ENCODE measurements around the gene SLC24A4. TPM values are rescaled to one million over a fixed set of nuclear protein-coding genes. Genes with fewer than 3 reads are reported as not detected.

Gene SLC24A4
- total and polyA plus RNA-seq, 2 of the 4 experiments (the other 2 are of a cell fraction), result not detected

DNA sequence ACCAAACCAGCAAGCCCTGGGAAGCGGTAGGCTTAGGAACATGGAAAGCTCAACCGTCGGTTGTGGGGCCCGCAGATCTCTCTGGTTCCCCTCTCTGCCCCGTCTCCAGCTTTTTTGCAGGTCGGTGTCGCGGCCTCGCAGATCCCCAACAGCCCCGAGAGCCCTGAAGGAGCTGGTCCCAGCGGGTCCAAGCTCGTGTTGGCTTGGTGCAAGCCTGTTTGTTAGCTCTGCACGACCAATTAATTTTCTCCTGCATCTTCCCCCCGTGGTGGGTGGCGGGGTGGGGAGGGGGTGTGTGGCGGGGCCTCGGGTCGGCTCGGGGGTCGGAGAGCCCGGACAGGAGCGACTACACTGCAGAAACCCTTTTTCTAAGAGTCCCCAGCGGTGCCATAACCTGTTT, 449 bp upstream of the SLC24A4 start:
- Histone ChIP-seq H4K8ac (ENCODE audit: low read depth in 2 of 2, low read length in 2 of 2) (no peak overlapping the region), H3K79me1 (ENCODE audit: low read depth in 1 of 2, low read length in 2 of 2) (no peaks in the 10 kb centered on the region), H3K27ac (ENCODE audit: insufficient read depth, low read length) (no peak overlapping the region), H3K18ac (ENCODE audit: low read depth, low read length) (no peak overlapping the region), H3K14ac (replicated peaks; ENCODE audit: low read depth, low read length) (no peak overlapping the region), H2BK120ac (ENCODE audit: low read depth, low read length) (no peak overlapping the region), H3K36me3 (ENCODE audit: control insufficient read depth, insufficient read depth, low read length) (no peaks in the 10 kb centered on the region), H3K4me3 (ENCODE audit: insufficient read depth, low read depth, low read length) (no peak overlapping the region), H2AK9ac (replicated peaks; ENCODE audit: low read depth, low read length, poor library complexity) (no peak overlapping the region), H3K27me3 (ENCODE audit: control insufficient read depth, insufficient read depth, low read length) (peaks cover 78% of the 10 kb centered on the region), H3K4ac (ENCODE audit: low read depth, low read length) (no peak overlapping the region), H2BK5ac (ENCODE audit: low read depth, low read length, poor library complexity, severe bottlenecking) (no peak overlapping the region), H3K56ac (ENCODE audit: extremely low read depth, insufficient read depth, low read length) (no peak overlapping the region), H2BK15ac (ENCODE audit: low read depth, low read length) (no peak overlapping the region), H3K4me1 (ENCODE audit: control insufficient read depth, insufficient read depth, low read length) (no peaks in the 10 kb centered on the region), H2AFZ (replicated peaks; ENCODE audit: low read length, poor library complexity) (no peak overlapping the region), H3K23ac (ENCODE audit: low read depth, low read length) (no peak overlapping the region), H3K9me1 (ENCODE audit: insufficient read depth, low read length) (no peaks in the 10 kb centered on the region), H4K20me1 (ENCODE audit: insufficient read depth, low read length) (no peaks in the 10 kb centered on the region), H3K4me2 (ENCODE audit: low read depth, low read length) (no peak overlapping the region), H2BK20ac (ENCODE audit: low read depth, low read length) (no peak overlapping the region), H3K9ac (ENCODE audit: low read depth, low read length) (no peak overlapping the region), H2AK5ac (ENCODE audit: low read depth, low read length) (no peak overlapping the region), H4K5ac (ENCODE audit: low read depth, low read length) (no peak overlapping the region), H4K91ac (ENCODE audit: insufficient read depth, low read depth, low read length) (no peak overlapping the region), H3K9me3 (ENCODE audit: control insufficient read depth, insufficient read depth, low read length) (no peaks in the 10 kb centered on the region)
- POLR2A ChIA-PET (ENCODE audit: unreplicated experiment), result no interaction called here
- ATAC-seq (ENCODE audit: low read depth) (no peak), DNase-seq (no peak)
- dilution Hi-C loops (cut with HindIII; ENCODE audit: low sequenced_read_pairs, unreplicated experiment), result no loop called here
- TF ChIP-seq MAFK (IDR thresholded peaks at IDR 0.05; ENCODE audit: low read depth, low read length) (no peak), FOS (IDR thresholded peaks at IDR 0.05; ENCODE audit: low read depth, low read length) (no peak), SMC3 (IDR thresholded peaks at IDR 0.05; ENCODE audit: low read depth, low read length) (no peak), RCOR1 (IDR thresholded peaks at IDR 0.05; ENCODE audit: insufficient replicate concordance, low read length) (no peak), RFX5 (IDR thresholded peaks at IDR 0.05; ENCODE audit: low read depth, low read length) (no peak), BHLHE40 (IDR thresholded peaks at IDR 0.05; ENCODE audit: low read depth, low read length) (no peak), MAZ (IDR thresholded peaks at IDR 0.05; ENCODE audit: borderline replicate concordance, low read depth, low read length) (no peak), CHD1 (IDR thresholded peaks at IDR 0.05; ENCODE audit: low read depth, low read length) (no peak), POLR2A (IDR thresholded peaks at IDR 0.05; ENCODE audit: low read depth, low read length) (no peak), NFE2L2 (IDR thresholded peaks at IDR 0.05; ENCODE audit: low read depth, low read length) (no peak), MXI1 (IDR thresholded peaks at IDR 0.05; ENCODE audit: borderline replicate concordance, low read depth, low read length) (no peak), RAD21 (IDR thresholded peaks at IDR 0.05; ENCODE audit: low read length) (no peak)
- TF ChIP-seq, protein P1, sequence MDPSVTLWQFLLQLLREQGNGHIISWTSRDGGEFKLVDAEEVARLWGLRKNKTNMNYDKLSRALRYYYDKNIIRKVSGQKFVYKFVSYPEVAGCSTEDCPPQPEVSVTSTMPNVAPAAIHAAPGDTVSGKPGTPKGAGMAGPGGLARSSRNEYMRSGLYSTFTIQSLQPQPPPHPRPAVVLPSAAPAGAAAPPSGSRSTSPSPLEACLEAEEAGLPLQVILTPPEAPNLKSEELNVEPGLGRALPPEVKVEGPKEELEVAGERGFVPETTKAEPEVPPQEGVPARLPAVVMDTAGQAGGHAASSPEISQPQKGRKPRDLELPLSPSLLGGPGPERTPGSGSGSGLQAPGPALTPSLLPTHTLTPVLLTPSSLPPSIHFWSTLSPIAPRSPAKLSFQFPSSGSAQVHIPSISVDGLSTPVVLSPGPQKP (IDR thresholded peaks at IDR 0.05; ENCODE audit: borderline replicate concordance, low read depth, low read length), result no peak
- TF ChIP-seq, protein P2, sequence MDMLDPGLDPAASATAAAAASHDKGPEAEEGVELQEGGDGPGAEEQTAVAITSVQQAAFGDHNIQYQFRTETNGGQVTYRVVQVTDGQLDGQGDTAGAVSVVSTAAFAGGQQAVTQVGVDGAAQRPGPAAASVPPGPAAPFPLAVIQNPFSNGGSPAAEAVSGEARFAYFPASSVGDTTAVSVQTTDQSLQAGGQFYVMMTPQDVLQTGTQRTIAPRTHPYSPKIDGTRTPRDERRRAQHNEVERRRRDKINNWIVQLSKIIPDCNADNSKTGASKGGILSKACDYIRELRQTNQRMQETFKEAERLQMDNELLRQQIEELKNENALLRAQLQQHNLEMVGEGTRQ (IDR thresholded peaks at IDR 0.05; ENCODE audit: low read depth, low read length), result no peak
- TF ChIP-seq, protein P3, sequence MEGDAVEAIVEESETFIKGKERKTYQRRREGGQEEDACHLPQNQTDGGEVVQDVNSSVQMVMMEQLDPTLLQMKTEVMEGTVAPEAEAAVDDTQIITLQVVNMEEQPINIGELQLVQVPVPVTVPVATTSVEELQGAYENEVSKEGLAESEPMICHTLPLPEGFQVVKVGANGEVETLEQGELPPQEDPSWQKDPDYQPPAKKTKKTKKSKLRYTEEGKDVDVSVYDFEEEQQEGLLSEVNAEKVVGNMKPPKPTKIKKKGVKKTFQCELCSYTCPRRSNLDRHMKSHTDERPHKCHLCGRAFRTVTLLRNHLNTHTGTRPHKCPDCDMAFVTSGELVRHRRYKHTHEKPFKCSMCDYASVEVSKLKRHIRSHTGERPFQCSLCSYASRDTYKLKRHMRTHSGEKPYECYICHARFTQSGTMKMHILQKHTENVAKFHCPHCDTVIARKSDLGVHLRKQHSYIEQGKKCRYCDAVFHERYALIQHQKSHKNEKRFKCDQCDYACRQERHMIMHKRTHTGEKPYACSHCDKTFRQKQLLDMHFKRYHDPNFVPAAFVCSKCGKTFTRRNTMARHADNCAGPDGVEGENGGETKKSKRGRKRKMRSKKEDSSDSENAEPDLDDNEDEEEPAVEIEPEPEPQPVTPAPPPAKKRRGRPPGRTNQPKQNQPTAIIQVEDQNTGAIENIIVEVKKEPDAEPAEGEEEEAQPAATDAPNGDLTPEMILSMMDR (conservative IDR thresholded peaks at IDR 0.05; ENCODE audit: low read depth, low read length), result no peak
- in situ Hi-C loops (cut with MboI; ENCODE audit: low sequenced_read_pairs), result no loop called here
- WGBS, 2 experiments (ENCODE audit: extremely low coverage in 2 of 2, insufficient read length in 1 of 2), result no CpG with 5 or more reads among the region's 23 CpGs
- CTCF ChIA-PET, result no interaction called here
- no TSS peak for BruUV-seq (replicated peaks)
- intact Hi-C loops (cut with micrococcal nuclease), result no loop called here

Measured in IMR-90 (cell line).